Neuron (in vitro differentiated cells): ENCODE data around the gene KCTD3.

Experiments used
- H2AFZ ChIP-seq: one replicate; pipeline ENCODE4 v1.6.1; 2013; ENCODE audit warnings: low read depth, mild to moderate bottlenecking, inconsistent platforms, low read length, moderate library complexity
- H3K27me3 ChIP-seq: one replicate; pipeline ENCODE4 v1.6.1; 2013; ENCODE audit warnings: low read length; ENCODE audit not compliant: insufficient read depth
- H3K36me3 ChIP-seq: one replicate; pipeline ENCODE4 v1.6.1; 2013; ENCODE audit warnings: low read length; ENCODE audit not compliant: insufficient read depth
- H3K4me1 ChIP-seq: one replicate; pipeline ENCODE4 v1.6.1; 2013; ENCODE audit warnings: low read length; ENCODE audit not compliant: insufficient read depth
- H3K4me3 ChIP-seq: 2 replicates; pipeline ENCODE4 v1.5.1; 2013; ENCODE audit warnings: mild to moderate bottlenecking, low read length, moderate library complexity
- H3K9me3 ChIP-seq: one replicate; pipeline ENCODE4 v1.6.1; 2013; ENCODE audit warnings: low read length

Gene KCTD3

DNA sequence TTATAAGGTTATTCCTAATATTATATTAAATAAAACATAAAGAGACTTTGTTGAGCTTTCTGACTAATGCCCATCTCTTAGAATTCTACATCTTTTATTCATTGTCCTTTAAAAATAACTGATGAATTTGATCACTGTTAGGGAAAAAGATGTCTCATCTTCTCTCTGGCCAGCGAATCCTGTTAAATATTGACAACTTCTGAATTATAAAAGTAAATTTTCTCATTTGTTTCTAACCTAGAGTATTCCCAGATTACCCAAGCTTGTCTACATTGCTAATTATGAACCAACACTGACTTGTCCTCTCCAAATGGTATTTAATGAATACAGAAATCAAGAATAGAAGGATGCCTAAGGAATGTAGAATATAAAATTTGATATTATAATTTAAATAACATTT, 24.8 kb upstream of the KCTD3 start:
- no peaks in the 10 kb centered on the region for H3K36me3 ChIP-seq
- no peaks in the 10 kb centered on the region for H3K27me3 ChIP-seq
- peaks cover 2% of the 10 kb centered on the region for H3K9me3 ChIP-seq
- peaks cover 3% of the 10 kb centered on the region for H3K4me1 ChIP-seq
- H2AFZ ChIP-seq, result no peak overlapping the region
- H3K4me3 ChIP-seq, result no peak overlapping the region

DNA sequence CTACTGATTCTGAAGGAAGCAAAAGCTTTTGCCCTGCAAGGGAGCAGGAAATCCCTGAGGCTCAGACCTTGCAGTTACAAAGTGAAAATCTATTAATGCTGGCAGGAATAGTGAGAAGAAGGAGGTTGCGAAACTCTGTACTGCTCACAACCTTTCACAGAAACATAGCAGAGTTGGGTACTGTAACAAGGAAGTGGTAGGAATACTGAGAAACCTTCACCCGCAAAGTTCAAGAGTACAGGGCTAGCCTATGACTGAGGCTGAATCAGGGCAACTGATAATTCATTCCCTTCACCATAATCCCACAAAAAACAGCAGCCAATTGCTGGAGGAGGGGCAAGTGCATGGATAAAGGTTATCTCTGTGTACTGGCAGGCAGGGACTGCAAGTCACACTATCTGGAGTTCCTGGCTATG, 23.9 kb upstream of the KCTD3 start:
- Histone ChIP-seq H3K27me3 (no peaks in the 10 kb centered on the region), H2AFZ (no peak overlapping the region), H3K4me1 (peaks cover 3% of the 10 kb centered on the region), H3K4me3 (no peak overlapping the region), H3K36me3 (no peaks in the 10 kb centered on the region), H3K9me3 (peaks cover 2% of the 10 kb centered on the region)

DNA sequence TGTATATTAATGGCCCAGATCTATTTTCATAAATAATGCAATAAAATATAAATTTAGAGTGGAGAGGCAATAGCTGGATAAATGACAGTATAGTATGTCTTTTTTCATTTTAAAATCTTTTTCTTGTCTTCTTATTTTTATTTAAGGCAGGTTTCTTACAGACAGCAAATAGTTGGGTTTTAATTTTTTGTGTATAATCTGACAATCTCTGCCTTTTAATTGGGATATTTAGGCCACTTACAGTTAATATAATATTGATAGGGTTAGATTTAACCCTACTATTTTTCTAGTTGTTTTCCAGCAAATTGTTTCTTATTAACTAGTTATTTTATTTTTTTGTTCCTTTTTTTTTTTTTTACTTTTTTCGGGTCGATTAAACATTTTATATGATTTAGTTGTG, 23.3 kb upstream of the KCTD3 start:
- H3K27me3 ChIP-seq, result no peaks in the 10 kb centered on the region
- H3K4me1 ChIP-seq, result peaks cover 3% of the 10 kb centered on the region
- no peaks in the 10 kb centered on the region for H3K36me3 ChIP-seq
- H3K4me3 ChIP-seq, result no peak overlapping the region
- H2AFZ ChIP-seq, result no peak overlapping the region
- peaks cover 2% of the 10 kb centered on the region for H3K9me3 ChIP-seq

DNA sequence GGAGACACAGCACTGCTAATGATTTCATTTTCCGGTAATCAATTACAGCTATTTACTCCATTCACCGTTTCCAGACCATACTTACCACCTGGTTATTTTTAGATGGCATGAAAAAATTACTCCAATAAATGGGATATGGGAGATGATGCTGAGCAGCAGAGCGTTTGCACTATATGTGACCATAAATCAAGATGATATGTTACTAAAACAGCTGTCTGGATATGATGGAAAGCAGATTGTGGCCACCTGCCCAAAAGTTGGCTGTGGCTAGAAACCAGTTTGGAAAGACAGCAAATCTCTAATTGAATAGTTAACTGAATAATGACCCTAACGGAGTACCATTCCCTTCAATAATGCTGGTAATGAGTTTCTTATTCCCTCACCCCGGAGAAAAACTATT, 22.5 kb upstream of the KCTD3 start:
- peaks cover 3% of the 10 kb centered on the region for H3K4me1 ChIP-seq
- H3K36me3 ChIP-seq, result no peaks in the 10 kb centered on the region
- no peak overlapping the region for H3K4me3 ChIP-seq
- H3K27me3 ChIP-seq, result no peaks in the 10 kb centered on the region
- peaks cover 2% of the 10 kb centered on the region for H3K9me3 ChIP-seq
- no peak overlapping the region for H2AFZ ChIP-seq

DNA sequence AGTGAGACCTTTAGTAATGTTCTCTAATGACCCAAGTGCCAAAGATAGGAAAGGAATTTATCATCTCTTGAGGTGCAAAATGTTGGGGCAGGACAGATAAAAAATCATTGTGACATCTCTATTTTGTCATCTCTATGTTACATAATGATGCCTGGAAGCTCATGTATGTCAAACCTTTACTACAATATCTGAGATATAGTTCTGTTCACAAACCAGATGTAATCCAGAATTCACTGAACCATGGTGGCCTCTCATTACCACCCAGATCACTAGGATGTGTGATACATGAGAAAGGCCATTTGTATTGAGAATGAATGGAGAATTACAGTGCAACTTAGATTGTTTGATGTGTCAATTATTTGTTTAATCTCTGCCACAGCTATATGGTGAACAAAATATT, 22.0 kb upstream of the KCTD3 start:
- no peak overlapping the region for H2AFZ ChIP-seq
- peaks cover 2% of the 10 kb centered on the region for H3K9me3 ChIP-seq
- H3K36me3 ChIP-seq, result no peaks in the 10 kb centered on the region
- H3K4me3 ChIP-seq, result no peak overlapping the region
- no peaks in the 10 kb centered on the region for H3K27me3 ChIP-seq
- peaks cover 3% of the 10 kb centered on the region for H3K4me1 ChIP-seq

DNA sequence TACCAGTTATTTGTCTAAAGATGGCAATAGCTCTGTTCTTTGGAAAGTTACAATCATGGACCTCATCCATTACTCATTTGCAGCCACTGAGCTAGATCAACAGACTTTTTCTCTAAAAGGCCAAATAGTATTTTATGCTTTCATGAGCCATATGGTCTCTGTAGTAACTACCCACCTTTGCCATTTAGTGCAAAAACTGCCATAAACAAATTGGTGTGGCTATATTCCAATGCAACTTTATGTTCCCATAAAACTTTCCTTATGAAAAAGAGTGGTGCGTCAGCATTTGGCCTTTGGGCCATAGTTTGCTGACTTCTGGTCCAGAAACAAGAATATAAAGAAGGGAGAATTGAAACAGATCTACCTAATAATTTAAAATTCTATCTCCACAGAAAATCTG, 20.1 kb upstream of the KCTD3 start:
- no peak overlapping the region for H3K4me3 ChIP-seq
- H3K27me3 ChIP-seq, result no peaks in the 10 kb centered on the region
- peaks cover 2% of the 10 kb centered on the region for H3K9me3 ChIP-seq

DNA sequence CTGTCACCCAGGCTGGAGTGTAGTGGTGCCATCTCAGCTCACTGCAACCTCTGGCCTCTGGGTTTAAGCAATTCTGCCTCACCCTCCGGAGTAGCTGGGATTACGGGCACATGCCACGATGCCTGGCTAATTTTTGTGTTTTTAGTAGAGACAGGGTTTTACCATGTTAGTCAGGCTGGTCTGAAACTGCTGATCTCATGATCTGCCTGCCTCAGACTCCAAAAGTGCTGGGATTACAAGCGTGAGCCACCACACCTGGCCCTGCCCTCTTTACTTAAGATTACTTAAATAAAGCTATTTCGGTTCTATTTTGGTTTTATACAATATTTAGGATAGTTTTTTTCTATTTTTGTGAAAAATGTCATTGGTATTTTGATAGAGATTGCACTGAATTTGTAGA, 15.3 kb upstream of the KCTD3 start:
- no peaks in the 10 kb centered on the region for H3K4me1 ChIP-seq
- H3K4me3 ChIP-seq, result no peak overlapping the region
- H3K27me3 ChIP-seq, result no peaks in the 10 kb centered on the region
- no peaks in the 10 kb centered on the region for H3K9me3 ChIP-seq
- no peaks in the 10 kb centered on the region for H3K36me3 ChIP-seq
- H2AFZ ChIP-seq, result no peak overlapping the region

More for the DNA sequence above, 20.1 kb upstream of the KCTD3 start:
- no peaks in the 10 kb centered on the region for H3K4me1 ChIP-seq
- no peak overlapping the region for H2AFZ ChIP-seq
- H3K36me3 ChIP-seq, result no peaks in the 10 kb centered on the region

DNA sequence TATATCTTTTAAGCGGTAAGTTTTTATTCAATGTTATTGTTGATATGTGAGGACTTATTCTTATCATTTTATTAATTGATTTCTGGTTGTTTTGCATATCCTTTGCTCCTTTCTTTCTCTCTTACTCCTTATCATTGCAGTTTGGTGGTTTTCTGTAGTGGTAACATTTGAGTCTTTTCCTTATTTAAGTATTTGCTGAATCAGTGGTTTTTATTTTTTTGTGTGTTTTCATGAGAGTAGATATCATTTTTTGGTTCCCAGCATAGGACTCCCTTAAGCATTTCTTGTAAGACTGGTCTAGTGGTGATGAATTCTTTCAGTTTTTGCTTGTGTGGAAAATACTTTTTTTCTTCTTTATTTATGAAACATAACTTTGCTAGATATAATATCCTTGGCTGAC, 12.2 kb upstream of the KCTD3 start:
- Histone ChIP-seq H3K36me3 (no peaks in the 10 kb centered on the region), H3K4me1 (no peaks in the 10 kb centered on the region), H3K9me3 (no peaks in the 10 kb centered on the region), H3K27me3 (no peaks in the 10 kb centered on the region), H3K4me3 (no peak overlapping the region), H2AFZ (no peak overlapping the region)

DNA sequence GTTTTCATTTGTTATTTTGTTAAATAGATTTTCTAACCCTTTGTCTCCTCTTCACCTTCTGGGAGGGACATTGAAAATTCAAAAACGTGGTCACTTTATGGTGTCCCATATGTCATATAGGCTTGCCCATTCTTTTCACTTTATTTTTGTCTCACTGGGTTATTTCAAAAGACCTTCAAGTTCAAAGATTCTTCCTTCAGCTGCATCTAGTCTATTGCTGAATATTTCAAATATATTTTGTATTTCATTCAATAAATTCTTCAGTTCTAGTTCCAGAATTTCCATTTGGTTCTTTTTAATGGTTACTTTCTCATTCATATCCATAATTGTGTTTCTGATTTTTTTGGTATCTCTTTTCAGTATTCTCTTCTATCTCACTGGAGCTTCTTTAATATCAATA, 11.6 kb upstream of the KCTD3 start:
- no peaks in the 10 kb centered on the region for H3K36me3 ChIP-seq

DNA sequence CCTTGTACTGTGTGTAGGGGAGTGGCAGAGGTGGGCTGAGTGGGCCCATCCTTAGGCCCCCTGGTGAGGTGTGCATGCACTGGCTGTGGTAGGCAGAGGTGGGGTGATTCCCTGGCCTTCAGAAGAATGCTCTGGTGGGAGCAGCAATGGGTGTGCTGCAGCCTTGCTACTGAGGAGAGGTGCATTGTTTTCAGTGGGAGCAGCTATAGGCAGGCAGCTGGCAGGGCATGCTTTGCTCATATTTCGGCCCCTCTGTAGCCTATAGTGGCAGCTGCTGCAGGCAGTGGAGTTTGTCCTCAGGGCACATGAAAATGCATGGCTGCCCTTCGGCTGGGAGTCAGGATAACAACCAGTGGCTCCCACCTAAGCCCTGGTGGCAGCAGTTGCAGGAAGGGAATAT, 10.1 kb upstream of the KCTD3 start:
- Histone ChIP-seq H3K9me3 (no peaks in the 10 kb centered on the region), H2AFZ (no peak overlapping the region), H3K4me1 (no peaks in the 10 kb centered on the region), H3K36me3 (no peaks in the 10 kb centered on the region), H3K4me3 (no peak overlapping the region), H3K27me3 (no peaks in the 10 kb centered on the region)

More for the DNA sequence above, 11.6 kb upstream of the KCTD3 start:
- H3K27me3 ChIP-seq, result no peaks in the 10 kb centered on the region
- no peak overlapping the region for H3K4me3 ChIP-seq
- no peaks in the 10 kb centered on the region for H3K9me3 ChIP-seq
- H3K4me1 ChIP-seq, result no peaks in the 10 kb centered on the region
- no peak overlapping the region for H2AFZ ChIP-seq

DNA sequence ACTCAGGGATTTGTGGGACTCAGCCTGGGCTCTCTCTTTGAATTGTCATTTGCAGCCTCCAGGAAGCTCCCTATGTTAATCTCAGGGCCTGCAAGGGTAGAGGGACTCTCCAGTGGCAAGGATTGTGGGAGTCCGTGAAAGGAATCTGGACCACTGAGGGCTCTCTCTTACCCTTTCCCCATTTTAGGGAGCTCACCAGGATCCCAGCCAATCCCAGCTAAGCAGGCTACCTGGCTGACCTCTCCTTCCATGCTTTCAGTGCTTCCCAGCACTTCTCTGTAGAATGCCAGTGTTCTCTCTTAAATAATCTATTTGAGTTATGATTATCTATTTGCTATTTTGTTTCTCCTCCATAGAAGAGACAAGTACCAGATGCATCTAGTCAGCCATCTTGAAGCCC, 9.6 kb upstream of the KCTD3 start:
- no peaks in the 10 kb centered on the region for H3K9me3 ChIP-seq
- no peaks in the 10 kb centered on the region for H3K36me3 ChIP-seq
- no peaks in the 10 kb centered on the region for H3K27me3 ChIP-seq
- H3K4me3 ChIP-seq, result no peak overlapping the region
- no peak overlapping the region for H2AFZ ChIP-seq
- H3K4me1 ChIP-seq, result no peaks in the 10 kb centered on the region

DNA sequence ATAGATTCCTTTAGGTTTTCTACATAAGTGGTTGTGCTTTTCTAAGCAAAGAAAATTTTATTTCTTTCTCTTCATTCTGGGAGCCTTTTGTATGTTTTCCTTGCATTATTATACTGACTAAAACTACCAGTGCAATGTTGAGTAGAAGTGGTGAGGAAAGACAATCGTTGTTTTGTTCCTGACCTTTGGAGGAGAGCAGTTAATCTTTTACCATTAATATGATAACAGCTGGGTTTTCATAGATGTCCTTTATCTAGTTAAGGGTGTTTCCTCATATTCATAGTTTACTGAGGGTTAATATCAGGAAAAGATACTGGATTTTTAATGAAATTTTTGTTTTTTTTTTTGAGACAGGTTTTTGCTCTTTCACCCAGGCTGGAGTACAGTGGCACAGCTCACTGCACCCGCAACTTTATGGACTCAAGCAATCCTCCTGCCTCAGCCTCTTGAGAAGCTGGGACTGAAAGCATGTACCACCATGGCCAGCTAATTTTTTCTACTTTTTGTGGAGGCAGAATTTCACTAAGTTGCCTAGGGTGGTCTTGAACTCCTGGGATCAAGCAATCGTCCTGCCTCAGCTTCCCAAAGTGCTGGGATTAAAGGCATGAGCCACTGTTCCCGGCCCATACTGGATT, 9.0 kb upstream of the KCTD3 start:
- H2AFZ ChIP-seq, result no peak overlapping the region
- H3K4me3 ChIP-seq, result no peak overlapping the region
- no peaks in the 10 kb centered on the region for H3K27me3 ChIP-seq
- no peaks in the 10 kb centered on the region for H3K36me3 ChIP-seq
- H3K9me3 ChIP-seq, result no peaks in the 10 kb centered on the region
- no peaks in the 10 kb centered on the region for H3K4me1 ChIP-seq

DNA sequence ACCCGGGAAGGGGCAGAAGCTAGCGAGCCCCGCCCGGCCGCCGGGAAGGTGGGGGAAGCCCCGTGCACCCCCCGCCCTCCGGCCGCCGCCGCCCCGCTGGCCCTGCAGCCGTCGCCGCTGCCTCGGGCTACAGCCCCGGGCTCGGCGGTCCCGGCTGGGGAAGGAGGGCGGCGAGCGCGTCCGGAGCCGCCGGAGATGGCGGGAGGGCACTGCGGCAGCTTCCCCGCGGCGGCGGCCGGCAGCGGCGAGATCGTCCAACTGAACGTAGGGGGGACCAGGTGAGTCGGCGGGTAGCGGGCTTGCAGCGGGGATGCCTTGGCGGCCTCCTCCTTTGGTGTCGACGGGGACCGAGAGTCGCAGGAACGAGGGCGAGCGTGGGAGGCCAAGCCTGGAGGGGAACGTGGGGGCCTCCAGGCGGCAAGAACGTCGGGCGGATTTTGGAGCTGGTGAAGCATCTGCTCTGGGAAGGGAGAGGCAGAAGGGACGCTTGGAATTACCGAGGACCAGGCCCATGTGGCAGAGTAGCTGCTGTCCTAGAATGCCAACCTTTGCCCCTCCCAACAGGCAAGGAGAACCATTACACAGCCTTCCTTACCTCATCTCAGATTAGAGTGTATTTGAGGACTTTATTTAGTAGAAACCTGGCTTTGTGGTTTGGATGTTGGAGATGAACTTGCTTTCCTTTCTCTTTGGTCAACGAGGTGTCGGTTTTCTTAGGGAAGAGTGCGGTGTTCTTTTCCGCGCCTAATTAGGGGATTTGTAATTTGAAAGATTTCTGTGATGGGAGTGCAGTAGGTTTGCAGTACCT, 591 bp downstream of the KCTD3 start:
- Histone ChIP-seq H3K36me3 (no peaks in the 10 kb centered on the region), H3K4me1 (peaks cover 10% of the 10 kb centered on the region), H2AFZ (peak overlapping the region; percentile 95), H3K27me3 (no peaks in the 10 kb centered on the region), H3K9me3 (no peaks in the 10 kb centered on the region), H3K4me3 (peak overlapping the region; percentile 72)
